Activated CD8-positive, alpha-beta memory T cell treated with anti-CD3 and anti-CD28 coated beads for 4 hours (primary cell): Measurements from ENCODE around the gene GINM1.

Experiments used
- DNase-seq, 2 donors: peaks; one replicate each; pipeline ENCODE4 v3.0.0-alpha.2; 2020; ENCODE audit warnings: low read depth in 2 of 2

Gene GINM1

DNA sequence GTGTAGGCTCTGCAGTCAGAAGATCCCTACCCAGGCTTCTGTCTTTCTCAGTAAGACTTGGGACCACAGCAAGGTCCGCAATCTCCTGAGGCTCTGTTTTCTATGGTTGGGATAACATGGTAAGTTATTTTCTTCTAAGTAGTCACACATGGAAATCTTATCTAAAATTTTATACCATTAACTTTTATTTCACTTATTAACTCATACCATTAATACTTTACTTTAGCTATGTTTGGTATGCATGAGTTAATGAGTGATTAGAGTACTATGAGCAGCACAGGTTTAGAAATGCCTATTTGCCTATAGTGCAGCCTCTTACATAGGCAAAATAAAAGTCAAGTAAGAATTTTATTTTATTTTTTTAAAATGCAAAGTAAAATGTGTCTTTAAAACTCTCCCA lies 27.2 kb downstream of the GINM1 start:
- DNase-seq: no peak

DNA sequence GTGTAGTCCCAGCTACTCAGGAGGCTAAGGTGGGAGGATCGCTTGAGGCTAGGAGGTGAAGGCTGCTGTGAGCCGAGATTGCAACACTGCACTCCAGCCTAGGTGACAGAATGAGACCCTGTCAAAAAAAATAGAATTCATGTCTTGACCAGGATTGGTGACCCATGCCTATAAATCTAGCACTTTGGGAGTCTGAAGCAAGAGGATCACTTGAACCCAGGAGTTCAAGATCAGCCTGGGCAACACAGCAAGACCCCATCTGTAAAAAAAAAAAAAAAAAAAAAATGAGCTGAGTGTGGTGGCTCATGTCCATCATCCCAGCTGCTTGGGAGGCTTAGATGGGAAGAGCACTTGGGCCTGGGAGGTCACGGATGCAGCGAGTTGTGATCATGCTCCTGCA lies 34.3 kb downstream of the GINM1 start:
- no peak for DNase-seq

- DNase-seq: no peak
Measured at GRCh38 chr6:149608381-149608982, 42.3 kb downstream of the GINM1 start.

- DNase-seq: no peak
Measured at GRCh38 chr6:149614337-149614736, 48.2 kb downstream of the GINM1 start.

DNA sequence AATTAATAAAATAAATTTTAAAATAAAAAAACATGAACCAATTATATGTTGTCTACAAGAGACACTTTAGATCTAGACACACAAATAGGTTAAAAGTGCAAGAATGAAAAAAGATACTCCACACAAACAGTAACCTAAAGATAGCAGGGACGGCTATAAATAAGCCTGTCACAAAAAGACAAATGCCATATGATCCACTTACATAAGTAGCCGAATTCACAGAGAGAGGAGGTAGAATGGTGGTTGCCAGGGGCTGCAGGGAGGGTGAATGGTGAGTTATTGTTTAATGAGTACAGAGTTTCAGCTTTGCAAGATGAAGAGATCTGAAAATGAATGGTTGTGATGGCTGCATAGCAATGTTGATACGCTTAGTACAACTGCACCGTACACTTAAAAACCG lies 49.6 kb downstream of the GINM1 start:
- DNase-seq: no peak

- no peak for DNase-seq
Measured at GRCh38 chr6:149627672-149628071, 61.5 kb downstream of the GINM1 start.

DNA sequence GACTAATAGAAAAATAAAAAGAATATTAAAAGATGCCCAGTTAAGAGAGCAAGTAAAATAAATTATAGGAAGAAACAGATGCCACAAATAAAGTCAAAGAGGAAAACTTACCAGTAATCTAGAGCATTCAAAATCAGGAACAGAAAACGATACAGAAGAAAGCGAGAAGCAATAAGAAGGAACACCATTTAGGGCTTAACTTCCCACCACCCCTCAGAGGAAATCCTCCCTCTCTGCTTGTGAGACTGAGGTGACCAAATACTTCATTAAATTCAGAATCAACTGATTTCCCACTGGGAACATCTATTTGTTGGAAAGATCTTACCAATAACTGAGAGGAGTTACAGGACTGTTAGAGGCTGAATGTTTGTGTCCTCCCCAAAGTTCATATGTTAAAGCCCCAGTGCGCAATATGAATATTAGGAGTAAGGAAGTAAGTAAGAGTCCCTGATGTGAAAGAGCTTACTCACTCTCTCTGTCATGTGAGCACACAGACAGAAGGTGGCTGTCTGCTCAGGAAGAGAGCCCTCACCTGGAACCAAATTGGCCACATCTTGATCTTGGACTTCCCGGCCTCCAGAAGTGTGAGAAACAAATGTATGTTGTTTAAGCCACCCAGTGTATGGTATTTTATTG lies 62.8 kb downstream of the GINM1 start:
- no peak for DNase-seq

DNA sequence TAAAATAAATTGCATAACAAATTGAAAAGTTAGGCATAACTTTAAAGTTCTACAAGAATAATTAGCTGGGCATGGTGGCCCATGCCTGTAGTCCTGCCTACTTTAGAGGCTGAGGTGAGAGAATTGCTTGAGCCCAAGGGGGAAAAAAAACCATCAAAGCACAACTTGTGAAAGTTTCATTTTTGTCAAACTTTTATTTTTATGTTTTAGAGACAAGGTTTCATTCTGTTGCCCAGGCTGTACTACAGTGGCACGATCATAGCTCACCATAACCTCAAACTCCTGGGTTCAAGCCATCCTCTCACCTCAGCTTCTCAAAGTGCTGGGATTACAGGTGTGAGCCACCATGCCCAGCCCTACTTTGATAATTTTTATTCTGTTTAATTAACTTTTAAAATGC lies 68.1 kb downstream of the GINM1 start:
- DNase-seq: no peak

- DNase-seq: no peak
Measured at GRCh38 chr6:149636124-149636523, 69.9 kb downstream of the GINM1 start.
